ENCODE data around the gene CCDC9B. TPM values are rescaled to one million over a fixed set of nuclear protein-coding genes. Genes with fewer than 3 reads are reported as not detected.

CCDC9B gene
- total and polyA plus RNA-seq, 5 experiments from 2014 or later, result 0.08 to 1.5 (median 1.0) TPM; not detected in 1

GRCh38 chr15:40297356-40297755 lies 43.4 kb downstream of the CCDC9B start:
- H3K9me3 Mint-ChIP-seq, result peaks cover 0 to 14% (median 2%) of the 10 kb centered on the region in 9 donors
- no peak overlapping the region for H3K4me3 Mint-ChIP-seq
- no peak overlapping the region for H3K27ac Mint-ChIP-seq
- no peak for ATAC-seq
- POLR2A ChIA-PET, result interaction anchor here (1.0 to 1.7 kb wide), 2 partner anchors 10 to 11 kb away, joined by 3 to 5 read pairs; no protein-coding TSS in a partner anchor
- peaks cover 0 to 3% (median 0%) of the 10 kb centered on the region in 4 donors for H3K4me1 Mint-ChIP-seq
- peaks cover 15 to 59% (median 28%) of the 10 kb centered on the region in 3 donors for H3K36me3 Mint-ChIP-seq
- H3K27me3 Mint-ChIP-seq, result no peaks in the 10 kb centered on the region
- no peak for DNase-seq

- DNase-seq, result no peak
- H3K9me3 Mint-ChIP-seq, result peaks cover 0 to 14% (median 2%) of the 10 kb centered on the region in 9 donors
- peak overlapping the region in 4 of 10 donors; percentile 1 to 83 (median 30) for H3K27ac Mint-ChIP-seq
- H3K4me1 Mint-ChIP-seq, result peaks cover 0 to 3% (median 0%) of the 10 kb centered on the region in 4 donors
- H3K36me3 Mint-ChIP-seq, result peaks cover 15 to 57% (median 27%) of the 10 kb centered on the region in 3 donors
- POLR2A ChIA-PET, result interaction anchor here (2.5 kb wide), 1 partner anchor 10 kb away, joined by 13 read pairs; the partner anchor contains the start of gene PLCB2
- no peak overlapping the region for H3K4me3 Mint-ChIP-seq
- H3K27me3 Mint-ChIP-seq, result no peaks in the 10 kb centered on the region
- ATAC-seq, result no peak
These were observed 44.0 kb downstream of the CCDC9B start for GRCh38 chr15:40296561-40297230.

- Mint-ChIP-seq H3K36me3 (peaks cover 13 to 52% (median 22%) of the 10 kb centered on the region in 3 donors), H3K9me3 (peaks cover 0 to 14% (median 2%) of the 10 kb centered on the region in 9 donors), H3K4me3 (no peak overlapping the region), H3K4me1 (peaks cover 0 to 3% (median 0%) of the 10 kb centered on the region in 4 donors), H3K27ac (peak overlapping the region in 1 of 10 donors; percentile 83), H3K27me3 (no peaks in the 10 kb centered on the region)
- POLR2A ChIA-PET, result interaction anchor here (2.5 kb wide), 1 partner anchor 11 kb away, joined by 13 read pairs; the partner anchor contains the start of gene PLCB2
- DNase-seq, result no peak
- no peak for ATAC-seq
These were observed 44.7 kb downstream of the CCDC9B start for GRCh38 chr15:40295877-40296560.

GRCh38 chr15:40295297-40295696 lies 45.4 kb downstream of the CCDC9B start:
- H3K4me3 Mint-ChIP-seq, result no peak overlapping the region

GRCh38 chr15:40293905-40294895 lies 46.5 kb downstream of the CCDC9B start:
- Mint-ChIP-seq H3K9me3 (peaks cover 0 to 2% (median 0%) of the 10 kb centered on the region in 9 donors), H3K27me3 (no peaks in the 10 kb centered on the region), H3K36me3 (peaks cover 2 to 49% (median 4%) of the 10 kb centered on the region in 3 donors), H3K4me3 (no peak overlapping the region), H3K4me1 (peaks cover 0 to 3% (median 0%) of the 10 kb centered on the region in 4 donors), H3K27ac (no peak overlapping the region)
- POLR2A ChIA-PET, result interaction anchor here (0.9 to 2.5 kb wide), 2 partner anchors 13 kb away, joined by 4 to 13 read pairs; partner anchors contain the start of gene PLCB2
- ATAC-seq (no peak), DNase-seq (no peak)

More at GRCh38 chr15:40295297-40295696, 45.4 kb downstream of the CCDC9B start:
- Mint-ChIP-seq H3K27ac (no peak overlapping the region), H3K9me3 (peaks cover 0 to 9% (median 0%) of the 10 kb centered on the region in 9 donors), H3K27me3 (no peaks in the 10 kb centered on the region), H3K36me3 (peaks cover 7 to 49% (median 15%) of the 10 kb centered on the region in 3 donors), H3K4me1 (peaks cover 0 to 3% (median 0%) of the 10 kb centered on the region in 4 donors)
- no peak for ATAC-seq
- POLR2A ChIA-PET, result interaction anchor here (2.5 kb wide), 1 partner anchor 12 kb away, joined by 13 read pairs; the partner anchor contains the start of gene PLCB2
- DNase-seq, result no peak

- H3K36me3 Mint-ChIP-seq, result peaks cover 0 to 49% (median 0%) of the 10 kb centered on the region in 3 donors
- POLR2A ChIA-PET, result interaction anchor here (0.9 kb wide), 1 partner anchor 15 kb away, joined by 4 read pairs; the partner anchor contains the start of gene PLCB2
- H3K4me1 Mint-ChIP-seq, result peaks cover 0 to 3% (median 0%) of the 10 kb centered on the region in 4 donors
- no peak for ATAC-seq
- H3K27me3 Mint-ChIP-seq, result no peaks in the 10 kb centered on the region
- H3K9me3 Mint-ChIP-seq, result no peaks in the 10 kb centered on the region
- peak overlapping the region in 3 of 10 donors; percentile 22 to 75 (median 55) for H3K27ac Mint-ChIP-seq
- H3K4me3 Mint-ChIP-seq, result no peak overlapping the region
- DNase-seq, result no peak
These were observed 47.7 kb downstream of the CCDC9B start for GRCh38 chr15:40293006-40293405.

- DNase-seq (no peak), ATAC-seq (no peak)
- Mint-ChIP-seq H3K9me3 (no peaks in the 10 kb centered on the region), H3K27me3 (no peaks in the 10 kb centered on the region), H3K36me3 (peaks cover 0 to 49% (median 0%) of the 10 kb centered on the region in 3 donors), H3K4me3 (no peak overlapping the region), H3K4me1 (no peaks in the 10 kb centered on the region), H3K27ac (no peak overlapping the region)
- POLR2A ChIA-PET, result no interaction called here
These were observed 48.5 kb downstream of the CCDC9B start for GRCh38 chr15:40292246-40292645.

- POLR2A ChIA-PET, result interaction anchor here (1.8 kb wide), 1 partner anchor 17 kb away, joined by 8 read pairs; the partner anchor contains the start of gene PLCB2
- ATAC-seq, result no peak
- DNase-seq, result no peak
- no peak overlapping the region for H3K27ac Mint-ChIP-seq
- H3K4me3 Mint-ChIP-seq, result no peak overlapping the region
- peaks cover 0 to 44% (median 0%) of the 10 kb centered on the region in 3 donors for H3K36me3 Mint-ChIP-seq
- no peaks in the 10 kb centered on the region for H3K9me3 Mint-ChIP-seq
- no peaks in the 10 kb centered on the region for H3K27me3 Mint-ChIP-seq
- no peaks in the 10 kb centered on the region for H3K4me1 Mint-ChIP-seq
These were observed 49.7 kb downstream of the CCDC9B start for GRCh38 chr15:40290918-40291574.

GRCh38 chr15:40290545-40290917 lies 50.2 kb downstream of the CCDC9B start:
- POLR2A ChIA-PET, result interaction anchor here (1.8 kb wide), 1 partner anchor 18 kb away, joined by 8 read pairs; the partner anchor contains the start of gene PLCB2

GRCh38 chr15:40289140-40289775 lies 51.5 kb downstream of the CCDC9B start:
- DNase-seq, result no peak
- no peak overlapping the region for H3K4me3 Mint-ChIP-seq
- H3K36me3 Mint-ChIP-seq, result peaks cover 0 to 38% (median 0%) of the 10 kb centered on the region in 3 donors
- POLR2A ChIA-PET, result interaction anchor here (0.6 kb wide), 1 partner anchor 72 kb away, joined by 3 read pairs; no protein-coding TSS in a partner anchor
- ATAC-seq, result no peak
- H3K27me3 Mint-ChIP-seq, result no peaks in the 10 kb centered on the region
- peaks cover 0 to under 1% (median 0%) of the 10 kb centered on the region in 4 donors for H3K4me1 Mint-ChIP-seq
- no peaks in the 10 kb centered on the region for H3K9me3 Mint-ChIP-seq
- H3K27ac Mint-ChIP-seq, result peak overlapping the region in 2 of 10 donors; percentile 49 to 76

More at GRCh38 chr15:40290545-40290917, 50.2 kb downstream of the CCDC9B start:
- peaks cover 0 to 42% (median 0%) of the 10 kb centered on the region in 3 donors for H3K36me3 Mint-ChIP-seq
- H3K4me1 Mint-ChIP-seq, result no peaks in the 10 kb centered on the region
- H3K27me3 Mint-ChIP-seq, result no peaks in the 10 kb centered on the region
- no peak overlapping the region for H3K27ac Mint-ChIP-seq
- ATAC-seq (no peak), DNase-seq (no peak)
- no peaks in the 10 kb centered on the region for H3K9me3 Mint-ChIP-seq
- H3K4me3 Mint-ChIP-seq, result no peak overlapping the region

- POLR2A ChIA-PET, result interaction anchor here (0.6 to 1.0 kb wide), 2 partner anchors 20 to 22 kb away, joined by 3 read pairs; partner anchors contain the start of gene PLCB2
- DNase-seq (no peak), ATAC-seq (no peak)
- Mint-ChIP-seq H3K36me3 (peaks cover 0 to 32% (median 0%) of the 10 kb centered on the region in 3 donors), H3K4me3 (no peak overlapping the region), H3K27me3 (no peaks in the 10 kb centered on the region), H3K4me1 (peaks cover 0 to 5% (median 2%) of the 10 kb centered on the region in 4 donors), H3K27ac (no peak overlapping the region), H3K9me3 (no peaks in the 10 kb centered on the region)
These were observed 52.8 kb downstream of the CCDC9B start for GRCh38 chr15:40287968-40288367.

Measured in naive thymus-derived CD8-positive, alpha-beta T cell (primary cell).